Activated T-cell treated with anti-CD3 and anti-CD28 coated beads, Interleukin-2, amount 50 U/mL, for 48 hours (primary cell): Measurements from ENCODE around the gene CPA2.
"Not testable (repeated sequence)": the region's sequence is repeated elsewhere in the genome, so short reads cannot be mapped to it uniquely, and the experiment has no call there.

Experiments used
- DNase-seq, 2 experiments: peaks; one replicate each; pipeline ENCODE4 v3.0.0-alpha.2; 2020

CPA2 gene

GRCh38 chr7:130321542-130322229, 55.0 kb downstream of the CPA2 start:
- DNase-seq = not testable (repeated sequence)

GRCh38 chr7:130322615-130323014, 56.0 kb downstream of the CPA2 start:
- no peak for DNase-seq

GRCh38 chr7:130324306-130324943, 57.8 kb downstream of the CPA2 start:
- no peak for DNase-seq

- DNase-seq = no peak
These were observed 63.0 kb downstream of the CPA2 start for GRCh38 chr7:130329681-130330080.

GRCh38 chr7:130332259-130333053, 65.8 kb downstream of the CPA2 start:
- DNase-seq = no peak

- DNase-seq = no peak
These were observed 67.2 kb downstream of the CPA2 start for GRCh38 chr7:130333832-130334231.

GRCh38 chr7:130334274-130334673, 67.6 kb downstream of the CPA2 start:
- DNase-seq = no peak

- no peak for DNase-seq
These were observed 70.8 kb downstream of the CPA2 start for GRCh38 chr7:130337410-130337971.

- DNase-seq = no peak
These were observed 71.6 kb downstream of the CPA2 start for GRCh38 chr7:130338233-130338632.
